ENCODE data around the gene RASAL3.

The RASAL3 gene

GRCh38 chr19:15471639-15472101, 7.3 kb upstream of the RASAL3 start:
- in situ Hi-C loops (cut with MboI; ENCODE audit: low pct_unique_long_range_greater_than_20kb, low sequenced_read_pairs, unreplicated experiment): loop anchor here (10.0 kb wide), 1 partner anchor 63 kb away; no protein-coding TSS in a partner anchor
- TF ChIP-seq CTCF (IDR thresholded peaks at IDR 0.05; ENCODE audit: extremely low read depth, insufficient read depth, missing control alignments): no peak
- no peak for DNase-seq (ENCODE audit: low spot score)

GRCh38 chr19:15469513-15470297, 5.4 kb upstream of the RASAL3 start:
- in situ Hi-C loops (cut with MboI; ENCODE audit: low pct_unique_long_range_greater_than_20kb, low sequenced_read_pairs, unreplicated experiment): loop anchor here (10.0 kb wide), 1 partner anchor 65 kb away; no protein-coding TSS in a partner anchor
- TF ChIP-seq CTCF (IDR thresholded peaks at IDR 0.05; ENCODE audit: extremely low read depth, insufficient read depth, missing control alignments): no peak
- DNase-seq (ENCODE audit: low spot score): peak; percentile 52

- in situ Hi-C loops (cut with MboI; ENCODE audit: low pct_unique_long_range_greater_than_20kb, low sequenced_read_pairs, unreplicated experiment): no loop called here
- no peak for TF ChIP-seq CTCF (IDR thresholded peaks at IDR 0.05; ENCODE audit: extremely low read depth, insufficient read depth, missing control alignments)
- DNase-seq (ENCODE audit: low spot score): peak; percentile 4
Measured at GRCh38 chr19:15468675-15469512, 4.5 kb upstream of the RASAL3 start.

- TF ChIP-seq CTCF (IDR thresholded peaks at IDR 0.05; ENCODE audit: extremely low read depth, insufficient read depth, missing control alignments): no peak
- no peak for DNase-seq (ENCODE audit: low spot score)
- in situ Hi-C loops (cut with MboI; ENCODE audit: low pct_unique_long_range_greater_than_20kb, low sequenced_read_pairs, unreplicated experiment): no loop called here
Measured at GRCh38 chr19:15467734-15468214, 3.4 kb upstream of the RASAL3 start.

- peak; percentile 62 for DNase-seq (ENCODE audit: low spot score)
- no peak for TF ChIP-seq CTCF (IDR thresholded peaks at IDR 0.05; ENCODE audit: extremely low read depth, insufficient read depth, missing control alignments)
- in situ Hi-C loops (cut with MboI; ENCODE audit: low pct_unique_long_range_greater_than_20kb, low sequenced_read_pairs, unreplicated experiment): no loop called here
Measured at GRCh38 chr19:15466851-15467733, 2.7 kb upstream of the RASAL3 start.
